GM13977 (cell line): ENCODE data around the gene SLC10A3.
A peak's percentile ranks its signal among the peaks of the same experiment; 100 is the strongest.

ENCODE experiments used
- DNase-seq: peaks from one replicate; pipeline ENCODE4 v3.0.0; 2012; ENCODE audit warnings: low spot score
- CTCF ChIP-seq: IDR thresholded peaks from 2 replicates; pipeline ENCODE4 v1.5.1; 2012; ENCODE audit warnings: mild to moderate bottlenecking, control low read depth; ENCODE audit not compliant: insufficient read depth; ENCODE audit errors: extremely low read depth, missing control alignments
- in situ Hi-C: fragments of 300-500 bp; cut with MboI; formaldehyde crosslinking; loops from one replicate; pipeline ENCODE4 v1.12.0; 2022; ENCODE audit warnings: low sequenced_read_pairs, low pct_unique_long_range_greater_than_20kb, mixed read lengths, inconsistent platforms; ENCODE audit not compliant: unreplicated experiment

SLC10A3 gene

GRCh38 chrX:154488336-154489075, 1.9 kb downstream of the SLC10A3 start:
- in situ Hi-C loops: no loop called here
- no peak for TF ChIP-seq CTCF
- DNase-seq: no peak

- TF ChIP-seq CTCF: no peak
- no peak for DNase-seq
- in situ Hi-C loops: no loop called here
Measured at GRCh38 chrX:154487518-154488290, 2.7 kb downstream of the SLC10A3 start.

- peak; percentile 86 for DNase-seq
- no peak for TF ChIP-seq CTCF
- in situ Hi-C loops: no loop called here
Measured at GRCh38 chrX:154486396-154487207, 3.8 kb downstream of the SLC10A3 start, which contains the start of gene UBL4A. Gene UBL4A, minus strand, starts transcription at chrX:154486615. Its CDS starts 31 bp downstream, at chrX:154486584.

- TF ChIP-seq CTCF: no peak
- no peak for DNase-seq
- in situ Hi-C loops: no loop called here
Measured at GRCh38 chrX:154486052-154486395, 4.4 kb downstream of the SLC10A3 start.

GRCh38 chrX:154485150-154486051, 5.0 kb downstream of the SLC10A3 start:
- in situ Hi-C loops: no loop called here

More at GRCh38 chrX:154485150-154486051, 5.0 kb downstream of the SLC10A3 start:
- DNase-seq: no peak
- TF ChIP-seq CTCF: no peak
